GM11168 (cell line): ENCODE results near the gene RBM19.

Source experiments
- in situ Hi-C: fragments of 300-500 bp; cut with MboI; formaldehyde crosslinking; loops from one replicate; pipeline ENCODE4 v1.12.0; 2022; ENCODE audit warnings: low sequenced_read_pairs; ENCODE audit not compliant: unreplicated experiment

The RBM19 gene

GRCh38 chr12:113891739-113892520, 74.2 kb downstream of the RBM19 start:
- in situ Hi-C loops = no loop called here

GRCh38 chr12:113891167-113891692, 74.9 kb downstream of the RBM19 start:
- in situ Hi-C loops = no loop called here

- in situ Hi-C loops = no loop called here
These were observed 76.1 kb downstream of the RBM19 start for GRCh38 chr12:113889891-113890581.

GRCh38 chr12:113889076-113889475, 77.0 kb downstream of the RBM19 start:
- in situ Hi-C loops = no loop called here

GRCh38 chr12:113888435-113888834, 77.7 kb downstream of the RBM19 start:
- in situ Hi-C loops = no loop called here

- in situ Hi-C loops = no loop called here
These were observed 78.2 kb downstream of the RBM19 start for GRCh38 chr12:113887906-113888305.

- in situ Hi-C loops = no loop called here
These were observed 79.4 kb downstream of the RBM19 start for GRCh38 chr12:113886721-113887120.

GRCh38 chr12:113884392-113884791, 81.7 kb downstream of the RBM19 start:
- in situ Hi-C loops = no loop called here

- in situ Hi-C loops = no loop called here
These were observed 83.4 kb downstream of the RBM19 start for GRCh38 chr12:113882690-113883089.

GRCh38 chr12:113880988-113881962, 84.8 kb downstream of the RBM19 start:
- in situ Hi-C loops = no loop called here

GRCh38 chr12:113880326-113880725, 85.8 kb downstream of the RBM19 start:
- in situ Hi-C loops = no loop called here

GRCh38 chr12:113879658-113880057, 86.5 kb downstream of the RBM19 start:
- in situ Hi-C loops = no loop called here

GRCh38 chr12:113877607-113878006, 88.5 kb downstream of the RBM19 start:
- in situ Hi-C loops = no loop called here

- in situ Hi-C loops = no loop called here
These were observed 90.0 kb downstream of the RBM19 start for GRCh38 chr12:113876160-113876559.

GRCh38 chr12:113875691-113876090, 90.4 kb downstream of the RBM19 start:
- in situ Hi-C loops = no loop called here

GRCh38 chr12:113874999-113875561, 91.0 kb downstream of the RBM19 start:
- in situ Hi-C loops = no loop called here

- in situ Hi-C loops = no loop called here
These were observed 91.8 kb downstream of the RBM19 start for GRCh38 chr12:113874326-113874725.

GRCh38 chr12:113873740-113874139, 92.4 kb downstream of the RBM19 start:
- in situ Hi-C loops = no loop called here

GRCh38 chr12:113870890-113871289, 95.2 kb downstream of the RBM19 start:
- in situ Hi-C loops = no loop called here

GRCh38 chr12:113870035-113870434, 96.1 kb downstream of the RBM19 start:
- in situ Hi-C loops = no loop called here
